Measurements from ENCODE around the gene C11orf68. TPM values are rescaled to one million over a fixed set of nuclear protein-coding genes. Genes with fewer than 3 reads are reported as not detected.
"Not testable (repeated sequence)": the region's sequence is repeated elsewhere in the genome, so short reads cannot be mapped to it uniquely, and the experiment has no call there.

C11orf68 gene
- total RNA-seq, 1 donor from 2014 or later, result 83.5 TPM

GRCh38 chr11:65954771-65955170 lies 35.9 kb upstream of the C11orf68 start:
- peaks cover 14% of the 10 kb centered on the region for H3K27me3 Mint-ChIP-seq (ENCODE audit: unreplicated experiment)
- no peak for DNase-seq (ENCODE audit: extremely low spot score, unreplicated experiment)
- no peaks in the 10 kb centered on the region for H3K9me3 Mint-ChIP-seq (ENCODE audit: unreplicated experiment)
- H3K4me1 Mint-ChIP-seq (ENCODE audit: unreplicated experiment), result no peaks in the 10 kb centered on the region
- H3K27ac Mint-ChIP-seq (ENCODE audit: unreplicated experiment), result no peak overlapping the region
- TF ChIP-seq, protein P1, sequence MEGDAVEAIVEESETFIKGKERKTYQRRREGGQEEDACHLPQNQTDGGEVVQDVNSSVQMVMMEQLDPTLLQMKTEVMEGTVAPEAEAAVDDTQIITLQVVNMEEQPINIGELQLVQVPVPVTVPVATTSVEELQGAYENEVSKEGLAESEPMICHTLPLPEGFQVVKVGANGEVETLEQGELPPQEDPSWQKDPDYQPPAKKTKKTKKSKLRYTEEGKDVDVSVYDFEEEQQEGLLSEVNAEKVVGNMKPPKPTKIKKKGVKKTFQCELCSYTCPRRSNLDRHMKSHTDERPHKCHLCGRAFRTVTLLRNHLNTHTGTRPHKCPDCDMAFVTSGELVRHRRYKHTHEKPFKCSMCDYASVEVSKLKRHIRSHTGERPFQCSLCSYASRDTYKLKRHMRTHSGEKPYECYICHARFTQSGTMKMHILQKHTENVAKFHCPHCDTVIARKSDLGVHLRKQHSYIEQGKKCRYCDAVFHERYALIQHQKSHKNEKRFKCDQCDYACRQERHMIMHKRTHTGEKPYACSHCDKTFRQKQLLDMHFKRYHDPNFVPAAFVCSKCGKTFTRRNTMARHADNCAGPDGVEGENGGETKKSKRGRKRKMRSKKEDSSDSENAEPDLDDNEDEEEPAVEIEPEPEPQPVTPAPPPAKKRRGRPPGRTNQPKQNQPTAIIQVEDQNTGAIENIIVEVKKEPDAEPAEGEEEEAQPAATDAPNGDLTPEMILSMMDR (IDR thresholded peaks at IDR 0.05), result no peak
- H3K4me3 Mint-ChIP-seq (ENCODE audit: unreplicated experiment), result no peak overlapping the region
- no peaks in the 10 kb centered on the region for H3K36me3 Mint-ChIP-seq (ENCODE audit: unreplicated experiment)

DNA sequence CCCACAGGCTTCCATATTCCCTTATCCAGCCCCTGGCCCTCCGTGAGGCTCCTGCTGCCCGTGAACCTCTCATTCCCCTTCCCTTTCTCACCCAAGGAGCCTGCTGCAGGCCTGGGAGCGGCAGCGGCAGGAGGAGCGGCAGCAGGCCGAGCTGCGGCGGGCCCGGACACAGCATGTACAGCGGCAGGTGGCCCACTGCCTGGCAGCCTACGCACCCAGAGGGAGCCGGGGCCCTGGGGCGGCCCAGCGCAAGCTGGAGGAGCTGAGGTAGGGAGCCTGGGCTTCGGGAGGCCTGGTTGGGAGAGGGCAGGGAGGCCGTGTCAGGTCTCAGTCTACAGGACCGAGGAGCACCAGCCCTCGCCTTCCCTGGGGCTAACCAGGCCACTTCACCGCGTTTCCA lies 34.6 kb upstream of the C11orf68 start:
- no peak overlapping the region for H3K27ac Mint-ChIP-seq (ENCODE audit: unreplicated experiment)
- H3K4me1 Mint-ChIP-seq (ENCODE audit: unreplicated experiment), result no peaks in the 10 kb centered on the region
- H3K9me3 Mint-ChIP-seq (ENCODE audit: unreplicated experiment), result no peaks in the 10 kb centered on the region
- no peak overlapping the region for H3K4me3 Mint-ChIP-seq (ENCODE audit: unreplicated experiment)
- H3K36me3 Mint-ChIP-seq (ENCODE audit: unreplicated experiment), result no peaks in the 10 kb centered on the region
- DNase-seq (ENCODE audit: extremely low spot score, unreplicated experiment), result no peak
- peaks cover 16% of the 10 kb centered on the region for H3K27me3 Mint-ChIP-seq (ENCODE audit: unreplicated experiment)
- TF ChIP-seq, protein P1 (IDR thresholded peaks at IDR 0.05), result no peak

- no peak for DNase-seq (ENCODE audit: extremely low spot score, unreplicated experiment)
- peaks cover 18% of the 10 kb centered on the region for H3K27me3 Mint-ChIP-seq (ENCODE audit: unreplicated experiment)
- H3K27ac Mint-ChIP-seq (ENCODE audit: unreplicated experiment), result no peak overlapping the region
- no peaks in the 10 kb centered on the region for H3K4me1 Mint-ChIP-seq (ENCODE audit: unreplicated experiment)
- TF ChIP-seq, protein P1 (IDR thresholded peaks at IDR 0.05), result no peak
- no peaks in the 10 kb centered on the region for H3K36me3 Mint-ChIP-seq (ENCODE audit: unreplicated experiment)
- H3K4me3 Mint-ChIP-seq (ENCODE audit: unreplicated experiment), result no peak overlapping the region
- H3K9me3 Mint-ChIP-seq (ENCODE audit: unreplicated experiment), result no peaks in the 10 kb centered on the region
These were observed 33.2 kb upstream of the C11orf68 start for GRCh38 chr11:65952052-65952521.

- not testable (repeated sequence) for H3K4me1 Mint-ChIP-seq (ENCODE audit: unreplicated experiment); H3K9me3 Mint-ChIP-seq (ENCODE audit: unreplicated experiment); H3K36me3 Mint-ChIP-seq (ENCODE audit: unreplicated experiment); DNase-seq (ENCODE audit: extremely low spot score, unreplicated experiment); H3K4me3 Mint-ChIP-seq (ENCODE audit: unreplicated experiment); H3K27ac Mint-ChIP-seq (ENCODE audit: unreplicated experiment)
- peaks cover 18% of the 10 kb centered on the region for H3K27me3 Mint-ChIP-seq (ENCODE audit: unreplicated experiment)
These were observed 32.8 kb upstream of the C11orf68 start for GRCh38 chr11:65951641-65952040.

DNA sequence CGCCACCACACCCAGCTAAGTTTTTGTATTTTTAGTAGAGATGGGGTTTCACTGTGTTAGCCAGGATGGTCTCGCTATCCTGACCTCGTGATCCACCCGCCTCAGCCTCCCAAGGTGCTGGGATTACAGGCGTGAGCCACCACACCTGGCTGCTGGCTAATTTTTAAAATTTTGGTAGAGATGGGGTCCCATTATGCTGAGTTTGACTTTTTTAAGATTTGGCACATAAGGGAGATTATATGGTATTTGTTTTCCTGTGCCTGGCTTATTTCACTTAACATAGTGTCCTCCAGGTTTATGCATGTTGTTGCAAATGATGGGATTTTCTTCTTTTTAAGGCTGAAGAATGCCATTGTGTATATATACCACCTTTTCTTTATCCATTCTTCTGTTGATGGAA lies 31.8 kb upstream of the C11orf68 start:
- not testable (repeated sequence) for H3K4me3 Mint-ChIP-seq (ENCODE audit: unreplicated experiment); H3K27ac Mint-ChIP-seq (ENCODE audit: unreplicated experiment); DNase-seq (ENCODE audit: extremely low spot score, unreplicated experiment); H3K4me1 Mint-ChIP-seq (ENCODE audit: unreplicated experiment); H3K9me3 Mint-ChIP-seq (ENCODE audit: unreplicated experiment); H3K36me3 Mint-ChIP-seq (ENCODE audit: unreplicated experiment)
- H3K27me3 Mint-ChIP-seq (ENCODE audit: unreplicated experiment), result peaks cover 18% of the 10 kb centered on the region

DNA sequence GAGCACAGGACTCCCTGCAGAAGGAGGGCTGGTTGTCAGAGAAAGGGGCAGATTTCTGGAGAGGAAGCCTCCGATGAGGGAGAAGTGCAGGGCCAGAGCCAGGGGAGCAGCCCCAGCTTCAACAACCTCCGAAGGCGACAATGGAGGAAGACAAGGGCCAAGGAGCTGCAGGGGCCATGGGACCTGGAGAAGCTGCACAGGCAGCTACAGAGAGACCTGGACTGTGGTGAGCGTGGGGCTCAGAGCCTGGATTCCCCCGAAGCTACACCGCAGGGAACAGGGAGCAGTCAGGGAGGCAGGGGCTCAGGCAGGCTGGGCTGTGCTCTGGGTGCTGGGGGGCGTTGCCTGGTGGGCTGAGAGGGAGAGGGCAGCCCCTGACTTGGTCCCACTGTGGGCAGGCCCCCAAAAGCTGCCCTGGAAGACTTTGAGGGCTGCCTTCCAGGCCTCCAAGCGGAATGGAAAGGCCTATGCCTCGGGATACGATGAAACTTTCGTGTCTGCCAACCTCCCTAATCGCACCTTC lies 28.8 kb upstream of the C11orf68 start:
- Mint-ChIP-seq H3K36me3 (ENCODE audit: unreplicated experiment) (no peaks in the 10 kb centered on the region), H3K4me1 (ENCODE audit: unreplicated experiment) (no peaks in the 10 kb centered on the region), H3K27me3 (ENCODE audit: unreplicated experiment) (peaks cover 18% of the 10 kb centered on the region), H3K27ac (ENCODE audit: unreplicated experiment) (no peak overlapping the region), H3K9me3 (ENCODE audit: unreplicated experiment) (no peaks in the 10 kb centered on the region), H3K4me3 (ENCODE audit: unreplicated experiment) (no peak overlapping the region)
- DNase-seq (ENCODE audit: extremely low spot score, unreplicated experiment), result no peak
- TF ChIP-seq, protein P1 (IDR thresholded peaks at IDR 0.05), result no peak

Measured in osteocyte (in vitro differentiated cells).